ENCODE results near the gene DHFR2.
A peak's percentile ranks its signal among the peaks of the same experiment; 100 is the strongest.
"Not testable (repeated sequence)": the region's sequence is repeated elsewhere in the genome, so short reads cannot be mapped to it uniquely, and the experiment has no call there.

The DHFR2 gene

GRCh38 chr3:94062513-94063404 lies at the start of gene DHFR2, which contains the start of gene NSUN3:
Gene DHFR2, minus strand, starts transcription at chr3:94062916. Its CDS starts 1,405 bp downstream, at chr3:94061511.
Gene NSUN3, plus strand, starts transcription at chr3:94063061. Its CDS starts 66 bp downstream, at chr3:94063127.
- DNase-seq = peak; percentile 95

GRCh38 chr3:94110854-94111253 lies 48.1 kb upstream of the DHFR2 start:
- no peak for DNase-seq

- not testable (repeated sequence) for DNase-seq
Observed at GRCh38 chr3:94110232-94110631, 47.5 kb upstream of the DHFR2 start.

GRCh38 chr3:94106268-94106667 lies 43.6 kb upstream of the DHFR2 start:
- no peak for DNase-seq

- no peak for DNase-seq
Observed at GRCh38 chr3:94101860-94102259, 39.1 kb upstream of the DHFR2 start.

- no peak for DNase-seq
Observed at GRCh38 chr3:94099311-94099710, 36.6 kb upstream of the DHFR2 start.

GRCh38 chr3:94098452-94098851 lies 35.7 kb upstream of the DHFR2 start:
- no peak for DNase-seq

- DNase-seq = no peak
Observed at GRCh38 chr3:94095111-94095510, 32.4 kb upstream of the DHFR2 start.

GRCh38 chr3:94093151-94093550 lies 30.4 kb upstream of the DHFR2 start:
- DNase-seq = no peak

GRCh38 chr3:94092086-94092485 lies 29.4 kb upstream of the DHFR2 start:
- DNase-seq = no peak

- no peak for DNase-seq
Observed at GRCh38 chr3:94089126-94089525, 26.4 kb upstream of the DHFR2 start.

- DNase-seq = no peak
Observed at GRCh38 chr3:94083261-94083660, 20.5 kb upstream of the DHFR2 start.

- no peak for DNase-seq
Observed at GRCh38 chr3:94082391-94082937, 19.7 kb upstream of the DHFR2 start.

GRCh38 chr3:94081884-94082283 lies 19.2 kb upstream of the DHFR2 start:
- DNase-seq = no peak

- not testable (repeated sequence) for DNase-seq
Observed at GRCh38 chr3:94080552-94080951, 17.8 kb upstream of the DHFR2 start.

GRCh38 chr3:94076055-94076454 lies 13.3 kb upstream of the DHFR2 start:
- no peak for DNase-seq

- no peak for DNase-seq
Observed at GRCh38 chr3:94071713-94072284, 9.1 kb upstream of the DHFR2 start.

- DNase-seq = no peak
Observed at GRCh38 chr3:94070341-94070911, 7.7 kb upstream of the DHFR2 start.

- no peak for DNase-seq
Observed at GRCh38 chr3:94069194-94069813, 6.6 kb upstream of the DHFR2 start.

- DNase-seq = no peak
Observed at GRCh38 chr3:94066506-94067500, 4.1 kb upstream of the DHFR2 start.

GRCh38 chr3:94065819-94066480 lies 3.2 kb upstream of the DHFR2 start:
- no peak for DNase-seq

All from amniotic stem cell (primary cell).